Activated T-helper 1 cell treated with anti-CD3 and anti-CD28 coated beads, Interleukin-2, amount 50 U/mL, for 16 hours (primary cell): Measurements from ENCODE around the gene PLBD2.
"Not testable (repeated sequence)": the region's sequence is repeated elsewhere in the genome, so short reads cannot be mapped to it uniquely, and the experiment has no call there.

Experiments
- DNase-seq, 2 donors: peaks; one replicate each; pipeline ENCODE4 v3.0.0-alpha.2; 2020; ENCODE audit warnings: low read depth in 1 of 2, low spot score in 1 of 2

The PLBD2 gene

DNA sequence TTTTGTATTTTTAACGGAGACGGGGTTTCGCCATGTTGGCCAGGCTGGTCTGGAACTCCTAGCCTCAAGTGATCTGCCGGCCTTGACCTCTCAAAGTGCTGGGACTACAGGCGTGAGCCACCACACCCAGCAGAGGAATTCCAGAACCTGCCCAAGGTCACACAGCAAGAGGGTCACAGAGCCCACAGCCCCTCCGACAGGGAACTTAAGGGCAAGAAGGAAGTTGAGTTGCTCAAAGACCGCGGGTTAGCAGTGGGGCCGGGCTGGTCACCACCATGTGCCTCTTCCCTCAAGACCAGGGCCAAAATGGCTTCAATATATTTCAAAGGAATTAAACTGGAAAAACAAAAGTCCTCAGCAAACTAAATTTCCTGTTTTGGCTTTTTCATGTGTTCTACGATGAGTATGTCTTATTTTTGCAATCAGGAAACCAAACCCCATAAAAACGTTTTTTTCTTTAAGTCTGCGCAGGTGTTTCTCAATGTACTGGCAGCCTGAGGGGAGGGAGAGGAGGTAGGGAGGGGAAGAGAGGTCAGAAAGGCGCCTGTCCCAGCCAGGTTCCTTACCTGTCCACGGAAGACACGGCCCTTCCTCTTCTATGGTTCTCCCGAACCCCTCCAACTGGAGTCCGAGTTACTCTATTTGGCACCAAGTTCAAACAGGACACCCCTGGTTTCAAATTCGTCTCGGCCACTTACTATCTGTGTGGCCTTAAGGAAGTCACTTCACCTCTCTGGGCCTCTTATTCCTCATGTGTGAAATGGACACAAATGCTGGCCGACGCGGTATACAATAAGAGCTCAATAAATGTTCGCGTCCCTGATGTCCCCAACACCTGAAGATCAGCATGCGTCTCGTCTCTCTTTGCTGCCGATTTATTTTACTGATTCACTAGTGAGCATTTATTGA is 24.3 kb upstream of the PLBD2 start:
- no peak for DNase-seq

DNA sequence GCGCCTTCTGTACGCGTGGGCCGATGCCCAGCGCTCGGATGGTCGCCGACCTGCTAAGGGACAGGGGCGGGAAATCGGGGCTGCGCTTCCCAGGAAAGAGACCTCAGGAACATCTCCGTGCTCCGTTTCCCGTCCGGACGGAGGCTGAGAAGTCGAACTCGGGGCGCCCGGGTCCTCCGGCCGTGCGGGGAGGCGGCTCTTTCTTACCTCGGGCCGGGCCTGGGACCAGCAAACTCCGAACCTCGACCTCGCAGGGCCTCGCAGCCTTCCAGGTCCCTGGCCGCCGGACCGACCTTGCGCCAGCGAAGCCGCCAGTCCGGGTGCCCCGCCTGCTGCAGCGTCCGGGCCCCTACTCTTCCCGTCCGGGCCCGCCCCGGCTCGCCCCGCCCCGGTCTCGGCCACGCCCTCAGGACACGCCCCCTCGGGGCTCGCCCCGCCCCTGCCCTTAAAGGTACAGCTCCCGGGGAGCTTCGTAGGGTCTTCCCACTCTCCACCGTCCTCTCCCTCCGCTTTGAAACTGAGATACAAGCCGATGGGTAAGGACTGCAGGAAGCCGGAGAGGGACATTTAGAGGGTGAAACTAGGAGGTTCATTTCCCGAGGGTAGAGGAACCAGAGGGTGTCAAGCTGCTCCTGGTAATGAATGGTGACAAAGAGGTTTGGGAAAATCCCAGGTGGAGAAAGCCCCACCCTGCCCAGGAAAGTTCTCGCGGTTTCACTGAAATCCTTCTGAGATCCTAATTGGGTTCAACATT is 23.4 kb upstream of the PLBD2 start, which contains the start of gene SLC8B1:
Gene SLC8B1, minus strand, starts transcription at position 324 of the 754 bp plus-strand sequence. CDS start 2,231 bp downstream, outside the sequence.
- peak; percentile 84 for DNase-seq

DNA sequence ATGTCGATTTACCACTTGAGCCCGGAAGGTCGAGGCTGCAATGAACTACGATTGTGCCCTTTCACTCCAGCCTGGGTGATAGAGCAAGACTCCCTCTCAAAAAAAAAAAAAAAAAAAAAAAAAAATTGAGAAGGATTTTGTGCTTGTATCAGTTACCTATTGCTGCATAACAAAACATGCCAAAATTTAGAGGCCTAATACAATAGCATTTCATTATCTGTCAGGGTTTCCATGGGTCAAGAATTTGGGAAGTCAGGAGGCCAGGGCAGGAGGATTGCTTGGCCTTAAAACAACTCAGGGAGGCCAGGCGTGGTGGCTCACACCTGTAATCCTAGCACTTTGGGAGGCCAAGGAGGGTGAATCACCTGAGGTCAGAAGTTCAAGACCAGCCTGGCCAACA is 18.8 kb upstream of the PLBD2 start:
- DNase-seq: no peak

DNA sequence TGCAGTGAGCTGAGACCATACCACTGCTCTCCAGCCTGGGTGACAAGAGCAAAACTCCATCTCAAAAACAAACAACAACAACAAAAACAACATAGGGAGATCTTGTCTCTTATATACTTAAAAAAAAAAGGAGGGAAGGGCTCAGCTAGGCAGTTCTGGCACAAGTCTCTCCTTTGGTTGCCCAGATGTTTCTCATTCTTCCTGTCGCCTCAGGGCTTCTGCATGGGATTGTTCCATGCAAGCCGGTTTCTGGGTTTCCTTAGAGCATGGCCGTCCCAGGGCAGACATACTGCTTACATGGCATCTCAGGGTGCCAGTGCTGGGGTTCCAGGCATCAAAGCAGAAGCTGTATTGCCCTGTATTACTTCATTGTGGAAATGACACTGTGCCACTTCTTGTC is 18.3 kb upstream of the PLBD2 start:
- no peak for DNase-seq

DNA sequence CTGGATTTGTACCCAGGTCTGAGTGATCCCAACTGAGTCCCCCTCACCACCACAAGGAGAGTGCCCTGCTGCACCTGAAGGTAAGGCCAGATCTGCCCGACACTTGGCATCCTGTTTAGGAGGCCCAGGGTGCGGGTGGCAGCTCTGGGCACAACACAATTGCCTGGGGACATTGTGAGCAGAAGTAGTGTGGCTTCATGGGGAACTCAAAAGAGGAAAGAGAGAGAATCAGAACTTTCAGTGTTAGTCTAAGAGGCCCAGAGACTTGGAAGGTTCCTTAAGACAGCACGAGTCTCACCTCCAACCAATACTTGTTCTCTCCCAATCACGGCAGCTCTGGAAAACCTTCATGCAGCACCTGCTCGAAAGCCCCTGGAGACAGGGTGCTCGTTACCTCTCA is 16.9 kb upstream of the PLBD2 start:
- DNase-seq: no peak

DNA sequence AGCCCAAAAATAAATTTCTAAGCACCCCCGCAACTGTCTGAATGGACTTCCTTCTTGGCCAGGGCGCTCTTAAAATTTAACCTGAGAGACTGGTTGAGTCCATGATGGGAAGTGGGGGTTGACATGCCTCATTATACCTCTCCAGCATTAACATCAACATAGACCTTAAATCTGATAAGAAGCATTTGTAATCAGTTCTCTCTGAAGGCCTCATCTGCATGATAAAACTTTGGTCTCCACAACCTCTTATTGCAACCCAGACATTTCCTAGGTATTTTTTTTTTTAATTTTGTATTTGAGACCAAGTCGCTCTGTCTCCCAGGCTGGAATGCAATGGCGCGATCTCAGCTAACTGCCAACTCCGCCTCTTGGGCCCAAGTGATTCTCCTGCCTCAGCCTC is 13.1 kb upstream of the PLBD2 start:
- no peak for DNase-seq

DNA sequence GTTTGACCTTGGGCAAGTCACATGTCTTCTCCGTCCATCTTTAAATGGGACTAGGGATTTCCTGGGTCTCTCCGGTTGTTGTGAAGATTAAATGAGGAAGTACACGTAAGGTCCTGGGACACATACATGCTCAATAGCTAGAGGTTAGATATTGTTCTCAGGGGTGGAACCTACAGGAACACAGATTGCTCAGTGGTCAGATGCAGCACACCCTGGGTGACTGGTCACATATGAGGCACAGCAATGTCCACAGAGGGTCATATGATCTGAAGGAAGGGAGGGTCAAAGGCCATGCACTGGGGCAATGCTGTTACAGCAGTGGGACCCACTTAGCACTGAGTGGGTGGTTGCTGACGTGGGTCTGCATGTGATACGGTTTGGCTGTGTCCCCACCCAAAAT is 12.0 kb upstream of the PLBD2 start:
- DNase-seq: no peak

DNA sequence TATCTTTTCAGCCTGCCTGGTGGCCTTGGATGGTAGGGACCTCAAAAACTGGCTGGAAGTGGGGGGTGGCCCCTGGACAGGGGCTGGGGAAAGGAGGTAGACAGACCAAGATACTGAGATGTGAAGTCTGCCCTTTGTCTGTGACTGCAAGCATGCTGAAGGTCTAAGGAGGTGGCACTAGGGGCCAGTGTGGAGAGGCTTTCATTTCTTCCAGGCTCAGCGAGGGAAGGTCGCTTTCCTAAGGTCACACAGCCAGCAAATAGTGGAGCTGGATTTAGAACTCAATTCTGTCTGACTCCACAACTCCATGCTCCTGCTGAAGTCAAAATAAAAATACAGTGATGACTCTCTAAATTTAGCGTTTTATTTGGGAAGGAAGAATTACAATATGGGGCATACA is 11.3 kb upstream of the PLBD2 start:
- DNase-seq: no peak

DNA sequence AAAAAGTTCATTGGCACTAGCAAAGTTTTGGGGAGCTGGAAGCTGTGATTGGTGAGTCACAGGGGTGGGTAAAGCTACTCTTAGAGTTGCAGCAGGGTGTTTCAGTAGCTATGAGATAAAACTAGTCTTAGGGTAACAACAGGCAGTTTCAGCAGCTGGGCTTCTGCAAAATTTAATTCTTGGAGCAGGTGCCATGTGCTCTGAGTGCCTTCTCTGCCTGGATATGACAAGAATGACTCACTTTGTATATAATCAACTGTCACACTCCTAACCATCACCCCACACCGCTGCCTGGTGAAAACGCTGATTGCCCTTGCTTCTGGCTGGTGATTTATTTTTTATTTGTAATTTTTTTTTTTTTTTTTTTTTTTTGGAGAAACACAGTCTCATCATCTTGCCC is 10.5 kb upstream of the PLBD2 start:
- DNase-seq: no peak

DNA sequence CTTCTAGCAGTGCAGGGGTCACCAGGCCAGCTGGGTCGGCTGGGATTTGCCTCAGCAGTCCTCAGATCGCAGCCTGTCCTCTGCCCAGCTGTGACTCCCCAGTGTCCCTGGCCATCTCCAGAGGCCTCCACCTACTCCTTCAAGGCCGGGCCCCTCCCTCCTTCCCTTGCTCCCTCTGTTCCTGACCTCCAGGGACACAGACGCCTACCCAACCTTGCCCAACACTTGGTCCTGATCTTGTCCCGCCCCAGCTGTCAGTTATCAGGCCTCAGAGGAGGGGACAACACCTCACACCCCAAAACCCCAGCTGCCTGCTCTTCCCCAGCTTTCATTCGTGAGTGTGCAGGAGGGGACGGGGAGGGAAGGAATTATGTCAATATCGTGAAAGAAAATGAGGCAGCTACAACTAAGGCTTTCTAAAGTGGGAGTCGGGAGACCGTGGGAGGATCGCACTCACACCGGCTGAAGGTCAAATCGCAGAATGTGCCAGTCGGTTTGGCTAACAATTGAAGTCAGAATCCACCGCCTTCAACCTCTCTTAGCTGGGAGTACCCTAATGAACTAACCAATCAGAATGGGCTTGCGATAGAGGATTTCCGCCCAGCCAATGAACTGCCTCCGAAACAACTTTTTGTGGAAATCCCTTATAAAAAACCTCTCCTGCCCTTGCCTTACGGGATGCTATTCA is 9.4 kb upstream of the PLBD2 start:
- DNase-seq: no peak

DNA sequence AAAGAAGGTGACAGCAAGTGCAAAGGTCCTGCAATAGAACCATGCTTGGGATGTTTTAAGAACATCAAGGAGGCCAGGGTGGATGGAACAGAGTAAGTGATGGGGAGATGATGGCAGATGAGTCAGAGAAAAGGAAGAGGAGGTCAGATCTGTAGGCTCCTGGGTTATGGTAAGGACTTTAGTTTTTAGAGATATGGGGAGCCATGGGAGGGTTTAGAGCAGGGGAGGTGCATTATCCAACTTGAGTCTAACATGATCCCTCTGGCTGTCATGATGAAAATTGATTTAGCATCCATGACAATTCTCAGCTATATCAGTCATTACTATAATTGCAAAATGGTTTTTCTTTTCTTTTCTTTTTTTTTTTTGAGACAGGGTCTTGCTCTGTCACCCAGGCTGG is 7.3 kb upstream of the PLBD2 start:
- DNase-seq: no peak

DNA sequence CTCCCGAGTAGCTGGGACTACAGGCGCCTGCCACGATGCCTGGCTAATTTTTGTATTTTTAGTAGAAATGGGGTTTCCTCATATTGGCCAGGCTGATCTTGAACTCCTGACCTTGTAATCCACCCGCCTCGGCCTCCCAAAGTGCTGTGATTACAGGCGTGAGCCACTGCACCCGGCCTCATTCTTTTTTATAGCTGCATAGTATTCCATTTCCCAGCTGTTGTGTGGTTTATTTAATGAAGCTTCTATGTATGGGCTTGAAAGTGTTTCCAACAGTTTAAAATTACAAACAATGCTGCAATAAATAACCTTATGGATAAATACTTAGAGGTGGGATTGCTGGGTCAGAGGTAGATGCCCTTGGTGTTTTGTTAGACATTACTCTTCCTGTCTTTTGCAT is 4.2 kb upstream of the PLBD2 start:
- not testable (repeated sequence) for DNase-seq

DNA sequence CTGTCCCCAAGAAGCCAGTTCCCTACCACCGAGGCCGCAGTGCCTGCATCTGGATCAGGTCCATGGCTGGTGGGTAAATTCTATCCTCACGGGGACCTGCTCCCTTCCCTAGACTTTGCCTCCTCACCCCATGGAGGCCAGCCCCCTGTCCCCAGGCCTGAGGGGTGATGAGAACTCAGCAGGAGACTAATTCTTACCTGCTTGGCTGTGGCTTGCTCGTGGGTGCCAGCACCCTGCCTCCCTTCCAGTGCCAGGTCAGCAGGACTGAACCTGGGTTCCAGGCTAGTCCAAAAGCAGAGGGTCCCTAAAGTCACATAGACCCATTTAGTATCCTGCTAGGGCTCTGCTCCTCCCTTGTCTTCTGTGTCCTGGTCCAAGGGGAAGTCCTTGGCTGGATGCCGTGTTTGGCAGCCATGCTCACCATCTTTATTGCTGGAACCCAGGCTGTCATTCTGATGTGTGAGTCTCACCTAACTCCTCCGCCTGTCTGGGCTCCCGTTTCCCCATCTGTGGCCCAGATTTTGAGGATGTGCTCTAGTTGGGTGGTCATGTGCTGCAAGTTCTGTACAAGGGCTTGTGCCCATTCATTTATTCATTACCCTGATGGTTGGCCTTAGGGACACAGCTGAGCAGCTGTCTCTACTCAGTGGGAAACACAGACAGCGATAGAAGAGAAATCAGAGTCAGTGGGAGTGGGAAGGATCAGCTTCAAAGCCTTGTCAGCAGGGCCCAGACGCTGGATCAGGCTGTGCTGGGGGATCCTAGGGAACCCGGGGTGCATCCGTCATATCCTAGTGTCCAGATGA is 949 bp downstream of the PLBD2 start:
- no peak for DNase-seq

DNA sequence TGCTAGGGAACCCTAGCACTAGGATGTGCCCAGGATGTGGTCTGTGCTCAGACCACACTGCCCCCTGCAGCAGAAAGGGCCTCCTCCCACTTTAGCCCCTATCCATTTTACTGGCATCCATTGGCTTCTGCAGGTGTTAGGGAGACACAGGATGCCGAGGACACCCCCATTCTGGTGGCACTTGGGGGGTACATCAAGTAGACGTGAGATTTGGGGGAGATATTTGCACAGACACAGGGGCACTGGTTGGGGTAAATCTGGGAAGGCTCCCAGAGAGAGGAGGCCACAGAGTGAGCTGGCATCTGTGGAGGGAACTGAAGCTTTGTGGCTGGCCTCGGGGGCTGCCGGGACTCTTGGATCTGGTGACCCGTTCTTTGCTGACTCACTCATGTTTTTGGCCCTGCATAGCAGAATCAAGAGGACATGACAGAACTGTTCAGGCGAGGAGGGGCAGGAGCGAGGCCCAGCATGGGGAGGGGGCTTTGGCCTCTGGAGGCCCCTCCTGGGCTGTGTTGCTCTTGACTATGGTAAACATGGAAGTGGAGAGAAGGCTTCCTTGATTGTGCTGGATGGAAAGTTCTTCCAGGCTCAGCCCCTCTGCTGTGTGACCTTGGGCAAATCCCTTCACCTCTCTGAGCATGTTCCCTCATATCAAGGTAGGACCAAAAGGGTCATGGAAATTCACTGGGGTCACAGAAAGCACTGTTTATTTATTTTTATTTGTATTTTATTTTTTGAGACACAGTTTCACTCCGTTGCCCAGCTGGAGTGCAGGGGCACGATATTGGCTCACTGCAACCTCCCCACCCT is 1.8 kb downstream of the PLBD2 start:
- no peak for DNase-seq

DNA sequence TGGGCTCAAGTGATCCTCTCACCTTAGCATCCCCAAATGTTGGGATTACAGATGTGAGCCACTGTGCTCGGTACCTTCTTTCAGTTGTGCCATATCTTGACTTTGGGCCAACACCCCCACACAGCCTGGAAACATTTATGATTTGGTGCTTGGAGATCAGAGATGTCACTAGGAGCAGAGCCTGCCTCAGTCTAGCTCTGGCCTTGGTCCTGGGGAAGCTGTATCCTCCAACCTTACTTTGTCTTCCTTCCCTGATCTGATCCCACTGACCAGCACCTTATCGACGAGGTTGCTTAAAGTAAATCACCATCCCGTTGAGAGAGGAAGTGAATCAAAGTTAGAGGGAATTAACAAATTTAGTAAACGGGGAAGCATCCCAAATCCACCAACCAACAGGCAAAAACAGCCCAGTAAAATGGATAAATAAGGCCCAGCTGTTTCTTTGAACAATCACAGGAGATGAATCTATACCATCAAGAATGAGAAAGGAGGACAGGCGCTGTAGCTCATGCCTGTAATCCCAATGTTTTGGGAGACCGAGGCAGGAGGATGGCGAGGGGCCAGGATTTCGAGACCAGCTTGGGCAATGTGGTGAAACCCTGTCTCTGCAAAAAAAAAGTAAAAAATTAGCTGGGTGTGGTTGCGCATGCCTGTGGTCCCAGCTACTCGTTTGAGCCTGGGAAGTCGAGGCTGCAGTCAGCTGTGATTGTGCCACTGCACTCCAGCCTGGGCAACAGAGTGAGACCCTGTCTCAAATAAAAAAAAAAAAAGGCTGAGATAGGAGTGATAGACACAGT is 3.4 kb downstream of the PLBD2 start:
- no peak for DNase-seq

DNA sequence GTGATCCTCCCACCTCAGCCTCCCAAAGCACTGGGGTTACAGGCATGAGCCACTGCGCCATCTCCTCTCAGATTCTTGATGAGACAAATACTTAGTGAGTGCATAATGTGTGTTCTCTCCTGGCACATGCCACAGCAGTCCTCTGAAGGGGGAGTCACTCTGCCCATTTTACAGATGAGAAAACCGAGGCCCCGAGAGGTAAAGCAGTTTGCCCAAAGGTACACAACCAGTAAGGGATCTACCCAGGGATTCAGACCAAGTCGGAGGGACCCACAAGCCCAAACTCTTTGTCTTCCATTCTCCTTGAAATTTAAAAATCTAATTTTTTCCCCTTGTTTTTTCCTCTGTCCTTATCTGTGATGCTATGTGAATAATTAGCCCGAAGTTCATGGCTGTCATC is 6.3 kb downstream of the PLBD2 start:
- no peak for DNase-seq

DNA sequence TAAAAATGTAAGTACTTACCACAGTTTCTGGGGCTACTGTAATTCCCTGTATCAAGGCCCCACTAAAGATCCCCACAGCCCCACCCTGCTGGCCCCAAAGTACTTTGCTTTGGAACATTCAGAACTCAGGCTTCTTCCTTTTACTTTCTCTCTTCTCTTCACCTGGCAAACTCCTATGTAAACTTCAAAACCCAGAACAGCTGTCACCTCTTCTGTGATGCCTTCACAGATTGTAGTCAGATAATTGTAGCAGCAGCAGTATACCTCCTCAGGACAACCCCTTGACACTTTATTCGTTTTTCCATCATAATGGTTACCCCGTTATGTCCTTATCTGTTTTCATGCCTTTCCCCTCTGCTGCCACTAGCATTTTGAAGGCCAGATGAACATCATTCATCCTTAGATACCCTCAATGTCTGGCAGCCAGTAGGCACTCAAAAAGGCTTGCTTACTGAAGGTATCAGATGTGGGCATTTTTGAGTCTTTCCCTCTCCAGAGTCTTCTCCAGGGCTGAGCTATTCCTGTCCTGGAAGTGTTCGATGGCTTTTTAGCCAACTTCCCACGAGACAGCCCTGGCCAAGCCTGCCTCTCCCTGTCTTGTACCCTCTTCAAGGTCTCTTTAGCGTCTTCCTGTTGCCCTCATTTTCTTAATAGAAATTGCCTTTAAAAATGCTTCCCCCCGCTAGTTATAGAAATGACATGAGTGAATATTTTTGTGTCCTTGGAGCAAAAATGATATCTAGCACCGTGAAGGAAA is 7.4 kb downstream of the PLBD2 start:
- DNase-seq: no peak

DNA sequence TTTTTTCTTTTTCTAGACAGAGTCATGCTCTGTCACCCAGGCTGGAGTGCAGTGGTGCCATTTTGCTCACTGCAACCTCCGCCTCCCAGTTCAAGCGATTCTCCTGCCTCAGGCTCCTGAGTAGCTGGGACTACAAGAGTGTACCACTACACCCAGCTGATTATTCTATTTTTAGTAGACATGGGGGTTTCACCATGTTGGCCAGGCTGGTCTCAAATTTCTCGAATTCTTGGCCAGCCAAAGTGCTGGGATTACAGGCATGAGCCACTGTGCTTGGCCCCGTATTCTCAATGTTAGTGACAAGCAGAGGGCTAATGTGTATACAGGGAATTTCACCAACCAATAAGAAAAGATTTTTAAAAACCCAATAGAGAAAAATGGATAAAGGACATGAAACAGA is 8.4 kb downstream of the PLBD2 start:
- DNase-seq: no peak

DNA sequence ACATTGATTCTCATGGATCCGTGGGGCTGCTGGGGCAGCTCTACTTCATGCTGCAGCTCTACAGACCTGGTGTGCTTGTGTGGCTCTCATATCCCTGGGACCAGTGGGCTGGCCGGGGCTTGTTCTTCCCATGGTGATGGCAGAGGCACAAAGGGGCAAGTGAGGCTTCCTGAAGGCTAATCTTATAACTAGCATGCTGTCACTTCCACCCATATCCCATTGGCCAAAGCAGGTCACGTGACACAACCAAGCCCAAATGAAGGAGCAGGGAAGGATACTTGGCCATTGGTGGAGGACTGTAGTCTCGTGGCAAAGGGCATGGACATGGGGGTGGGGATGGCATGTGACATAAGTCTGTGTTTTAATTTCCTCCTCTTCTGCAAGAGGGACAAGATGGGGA is 9.9 kb downstream of the PLBD2 start:
- no peak for DNase-seq
